Dermis microvascular lymphatic vessel endothelial cell (primary cell): ENCODE measurements around the gene CALML4. TPM values are rescaled to one million over a fixed set of nuclear protein-coding genes. Genes with fewer than 3 reads are reported as not detected.

Experiments used
- DNase-seq, 2 donors: peaks; one replicate each; pipeline versions ENCODE4 v3.0.0 to v3.0.0-alpha.2; 2010; ENCODE audit warnings: low read depth in 2 of 2
- total RNA-seq: library from RNA; depleted of rRNA; stranded (reverse); fragments of >200 nt; gene quantifications from 2 replicates; pipeline ENCODE4 v1.2.1, GENCODE V29; 2014

Gene CALML4
- total RNA-seq, 1 donor from 2014 or later = 1.3 TPM

GRCh38 chr15:68148039-68148438, 57.1 kb downstream of the CALML4 start:
- DNase-seq = no peak

- no peak for DNase-seq
These were observed 59.4 kb downstream of the CALML4 start for GRCh38 chr15:68145706-68146105.

GRCh38 chr15:68143785-68144184, 61.3 kb downstream of the CALML4 start:
- no peak for DNase-seq

- no peak for DNase-seq
These were observed 62.0 kb downstream of the CALML4 start for GRCh38 chr15:68143129-68143528.

Other genes starting within 250 kb of the CALML4 start
- 8.1 and 13.8 TPM in 2 replicates for gene PIAS1, start 151.0 kb downstream of the CALML4 start, total RNA-seq
- gene CLN6, start 24.4 kb upstream of the CALML4 start, total RNA-seq = 9.8 and 13.4 TPM in 2 replicates
- gene FEM1B, start 72.4 kb upstream of the CALML4 start, total RNA-seq = 35.2 and 39.6 TPM in 2 replicates
- 6.0 and 51.3 TPM in 2 replicates for gene ITGA11, start 226.8 kb upstream of the CALML4 start, total RNA-seq